ENCODE results near the gene ARHGAP8.

DNA sequence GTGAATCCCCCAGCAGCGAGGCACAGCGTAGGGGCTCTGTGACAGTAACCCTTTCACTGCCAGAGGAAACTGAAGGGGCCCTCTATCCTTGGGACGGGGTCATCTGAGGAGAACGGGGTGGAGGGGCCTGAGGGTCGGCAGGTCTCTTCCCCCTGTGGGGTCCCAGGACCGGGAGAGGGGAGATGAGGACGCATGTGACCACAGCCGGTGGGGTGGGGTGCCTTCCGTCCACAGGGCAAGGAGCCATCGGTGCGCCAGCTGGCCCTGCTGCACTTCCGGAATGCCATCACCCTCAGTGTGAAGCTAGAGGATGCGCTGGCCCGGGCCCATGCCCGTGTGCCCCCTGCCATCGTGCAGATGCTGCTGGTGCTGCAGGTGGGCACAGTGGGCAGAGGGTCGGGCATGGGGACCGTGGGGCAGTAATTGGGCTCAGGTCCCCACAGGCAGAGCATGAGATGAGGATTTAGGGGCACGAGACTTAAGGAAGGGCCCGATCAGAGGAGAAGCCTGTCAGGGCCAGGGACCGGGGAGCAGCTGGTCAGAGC, 20.3 kb upstream of the ARHGAP8 start:
- TF ChIP-seq, protein P1, sequence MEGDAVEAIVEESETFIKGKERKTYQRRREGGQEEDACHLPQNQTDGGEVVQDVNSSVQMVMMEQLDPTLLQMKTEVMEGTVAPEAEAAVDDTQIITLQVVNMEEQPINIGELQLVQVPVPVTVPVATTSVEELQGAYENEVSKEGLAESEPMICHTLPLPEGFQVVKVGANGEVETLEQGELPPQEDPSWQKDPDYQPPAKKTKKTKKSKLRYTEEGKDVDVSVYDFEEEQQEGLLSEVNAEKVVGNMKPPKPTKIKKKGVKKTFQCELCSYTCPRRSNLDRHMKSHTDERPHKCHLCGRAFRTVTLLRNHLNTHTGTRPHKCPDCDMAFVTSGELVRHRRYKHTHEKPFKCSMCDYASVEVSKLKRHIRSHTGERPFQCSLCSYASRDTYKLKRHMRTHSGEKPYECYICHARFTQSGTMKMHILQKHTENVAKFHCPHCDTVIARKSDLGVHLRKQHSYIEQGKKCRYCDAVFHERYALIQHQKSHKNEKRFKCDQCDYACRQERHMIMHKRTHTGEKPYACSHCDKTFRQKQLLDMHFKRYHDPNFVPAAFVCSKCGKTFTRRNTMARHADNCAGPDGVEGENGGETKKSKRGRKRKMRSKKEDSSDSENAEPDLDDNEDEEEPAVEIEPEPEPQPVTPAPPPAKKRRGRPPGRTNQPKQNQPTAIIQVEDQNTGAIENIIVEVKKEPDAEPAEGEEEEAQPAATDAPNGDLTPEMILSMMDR (IDR thresholded peaks at IDR 0.05): no peak
- TF ChIP-seq POLR2A (IDR thresholded peaks at IDR 0.05) (no peak), EP300 (IDR thresholded peaks at IDR 0.05) (no peak), POLR2AphosphoS5 (IDR thresholded peaks at IDR 0.05) (no peak)
